ENCODE measurements around the gene GCNT1.
"Not testable (repeated sequence)": the region's sequence is repeated elsewhere in the genome, so short reads cannot be mapped to it uniquely, and the experiment has no call there.

GCNT1 gene

DNA sequence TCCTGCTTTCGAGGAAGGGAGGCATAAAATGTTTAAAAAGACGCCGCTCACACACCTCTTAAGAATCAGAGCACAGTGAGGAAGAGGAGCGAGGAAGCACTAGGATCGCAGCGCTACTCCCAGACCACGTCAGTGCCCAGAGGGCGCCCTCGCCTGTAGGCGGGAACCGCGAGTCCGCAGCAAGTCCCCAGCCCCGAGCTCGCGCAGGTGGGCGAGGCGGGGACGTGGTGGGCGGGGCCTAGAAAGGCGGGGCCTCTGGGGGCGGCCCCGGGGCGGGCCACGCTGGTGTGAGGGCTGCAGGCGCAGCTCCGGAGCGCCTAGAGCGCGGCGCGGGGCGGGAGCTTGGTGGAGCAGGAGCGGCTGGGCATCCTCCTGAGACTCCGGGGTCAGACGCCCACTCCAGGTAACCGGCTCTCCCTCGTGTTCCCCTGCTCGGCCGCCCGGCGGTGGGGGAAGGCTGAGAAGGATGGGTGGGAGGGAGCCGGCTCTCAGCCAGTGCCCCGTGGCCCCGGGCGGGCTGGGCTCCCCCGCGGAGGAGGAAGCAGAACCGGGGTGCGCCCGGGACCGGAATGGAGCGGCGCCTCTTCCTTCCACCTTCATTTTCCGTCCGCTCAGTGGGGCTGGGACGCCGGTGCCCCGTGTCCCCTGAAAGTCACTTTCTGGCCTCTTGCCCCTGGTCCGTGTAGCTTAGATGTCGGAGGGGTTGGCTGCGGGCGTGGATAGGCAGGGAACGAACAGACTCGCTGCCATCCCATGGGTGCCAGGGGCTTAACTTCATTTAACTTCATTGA lies at the start of gene GCNT1:
TSS of gene GCNT1 (plus strand) at position 280 of the 791 bp plus-strand sequence. CDS start 43,200 bp downstream, outside the sequence.
- DNase-seq (ENCODE audit: low read depth in 3 of 3), result peak; percentile 73 to 93 (median 85)

DNA sequence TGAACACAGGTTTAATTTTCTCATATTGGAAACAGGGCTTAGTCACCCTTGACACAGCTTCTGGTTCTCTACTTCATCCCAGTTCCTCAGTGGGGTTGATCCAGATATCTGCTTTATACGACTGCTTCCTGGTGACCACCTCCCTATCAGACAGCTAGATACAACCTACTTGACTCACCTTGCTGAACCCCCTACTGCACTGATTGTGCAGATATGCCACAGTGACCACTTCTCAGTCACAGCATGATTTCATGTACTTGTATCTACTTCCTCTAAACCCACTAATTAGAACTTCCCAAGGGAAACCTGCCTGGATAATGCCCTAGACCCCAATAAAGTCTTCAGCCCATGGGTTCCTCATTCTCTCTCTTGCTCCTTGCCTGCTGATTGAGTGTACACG lies 46.3 kb upstream of the GCNT1 start:
- no peak for DNase-seq (ENCODE audit: low read depth in 3 of 3)

DNA sequence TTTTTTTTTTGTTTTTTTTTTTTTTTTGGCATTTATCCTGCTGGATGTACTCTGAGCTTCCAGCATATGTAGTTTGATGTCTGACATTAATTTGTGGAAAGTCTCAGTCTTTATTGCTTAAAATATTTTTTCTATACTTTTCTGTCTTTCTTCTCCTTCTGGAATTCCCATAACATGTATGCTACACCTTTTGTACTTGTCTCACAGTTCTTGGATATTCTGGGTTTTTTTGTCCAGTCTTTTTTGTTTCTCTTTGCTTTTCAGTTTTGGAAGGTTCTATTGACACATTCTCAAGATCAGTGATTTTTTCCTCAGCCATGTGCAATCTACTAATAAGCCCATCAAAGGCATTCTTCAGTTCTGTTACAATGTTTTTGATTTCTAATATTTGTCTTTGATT lies 45.3 kb upstream of the GCNT1 start:
- no peak for DNase-seq (ENCODE audit: low read depth in 3 of 3)

DNA sequence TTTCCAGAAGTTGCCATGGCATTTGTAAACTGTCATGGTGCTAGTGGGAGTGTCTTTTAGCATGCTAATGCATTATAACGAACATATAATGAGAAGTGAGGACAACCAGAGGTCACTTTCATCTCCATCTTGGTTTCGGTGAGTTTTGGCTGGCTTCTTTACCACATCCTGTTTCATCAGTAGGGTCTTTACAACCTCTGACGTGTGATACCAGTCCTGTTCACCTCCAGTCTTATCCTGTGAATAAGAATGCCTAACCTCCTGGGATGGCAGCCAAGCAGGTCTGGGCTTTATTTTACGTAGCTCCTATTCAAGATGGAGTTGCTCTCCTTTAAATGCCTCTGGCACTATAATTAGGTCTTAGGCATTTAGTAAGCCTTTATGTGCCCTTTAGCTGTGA lies 44.3 kb upstream of the GCNT1 start:
- no peak for DNase-seq (ENCODE audit: low read depth in 3 of 3)

DNA sequence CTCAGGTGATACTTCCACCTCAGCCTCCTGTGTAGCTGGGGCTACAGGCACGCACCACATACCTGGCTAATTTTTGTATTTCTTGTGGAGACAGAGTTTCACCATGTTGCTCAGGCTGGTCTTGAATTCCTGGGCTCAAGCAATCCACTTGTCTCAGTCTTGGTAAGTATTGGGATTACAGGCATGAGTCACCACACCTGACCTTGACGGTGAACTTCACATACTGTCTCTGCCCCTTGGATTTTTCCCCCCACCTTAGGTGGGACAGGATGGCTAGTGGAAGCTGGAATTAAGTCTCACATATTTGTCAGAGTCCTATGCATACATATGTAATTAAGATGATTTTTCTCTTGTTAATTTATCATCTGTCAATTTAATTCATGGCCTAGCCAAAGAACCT lies 43.8 kb upstream of the GCNT1 start:
- DNase-seq (ENCODE audit: low read depth in 3 of 3), result no peak

DNA sequence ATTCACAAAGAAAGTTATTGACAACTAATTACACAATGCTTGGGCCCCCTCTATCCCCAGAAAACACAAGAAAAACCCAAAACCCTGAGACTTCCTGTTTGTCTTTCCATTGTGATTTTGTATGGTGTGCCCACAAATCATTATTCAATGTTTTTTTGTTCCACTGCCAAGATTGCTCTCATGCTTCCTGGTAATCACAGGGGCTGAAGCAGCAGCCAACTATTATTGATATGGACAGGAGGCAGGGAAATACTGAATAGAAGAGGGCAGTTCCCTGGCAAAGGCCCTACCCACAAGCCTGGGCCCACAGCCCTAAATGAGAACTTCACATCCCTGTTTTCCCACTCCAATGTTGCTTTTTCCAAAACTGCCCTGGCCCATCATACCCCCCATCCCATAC lies 43.3 kb upstream of the GCNT1 start:
- no peak for DNase-seq (ENCODE audit: low read depth in 3 of 3)

DNA sequence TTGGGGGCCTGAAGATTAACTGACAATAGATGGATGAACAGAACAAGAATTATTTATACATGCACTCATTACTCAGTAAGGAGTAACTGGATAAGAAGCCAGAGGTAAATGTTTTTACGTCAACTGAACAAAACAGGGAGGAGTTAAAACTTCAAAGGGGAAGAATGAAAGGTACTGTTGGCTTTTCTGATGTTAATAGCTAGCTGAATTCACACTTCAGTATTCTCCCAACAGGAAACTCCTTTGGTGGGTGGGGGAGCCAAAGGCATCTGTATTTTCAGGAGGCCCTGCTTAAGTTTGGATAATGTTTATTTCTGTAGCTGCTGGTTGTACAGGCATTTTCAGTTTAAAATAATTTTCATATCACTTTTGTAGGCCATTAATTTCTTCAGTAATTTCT lies 41.6 kb upstream of the GCNT1 start:
- DNase-seq (ENCODE audit: low read depth in 3 of 3), result no peak

DNA sequence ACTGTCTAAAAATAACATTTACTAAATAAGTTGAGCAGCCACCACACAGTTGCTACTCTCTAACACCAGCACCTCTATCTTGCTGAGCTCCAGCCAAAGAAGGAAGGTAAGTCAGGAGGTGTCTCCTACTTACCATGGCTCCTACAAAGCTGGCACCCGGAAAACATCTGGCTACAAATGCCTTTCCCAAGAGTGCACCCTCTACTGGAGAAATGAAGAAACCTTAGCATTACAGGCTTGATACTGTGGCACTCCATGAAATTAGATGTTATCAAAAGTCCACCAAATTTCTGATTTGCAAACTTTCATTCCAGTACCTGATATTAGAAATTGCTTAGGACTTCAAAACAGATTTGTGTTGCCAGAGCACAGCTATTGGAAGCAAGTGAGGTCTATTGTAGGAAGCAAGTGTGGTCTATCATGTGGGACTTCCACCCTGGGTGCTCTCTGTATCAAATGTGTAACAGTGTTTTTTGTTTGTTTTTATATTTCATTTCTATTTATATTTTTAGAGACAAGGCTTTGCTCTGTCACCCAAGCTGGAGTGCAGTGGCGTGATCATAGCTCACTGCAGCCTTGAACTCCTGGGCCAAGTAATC lies 39.1 kb upstream of the GCNT1 start:
- DNase-seq (ENCODE audit: low read depth in 3 of 3), result no peak

DNA sequence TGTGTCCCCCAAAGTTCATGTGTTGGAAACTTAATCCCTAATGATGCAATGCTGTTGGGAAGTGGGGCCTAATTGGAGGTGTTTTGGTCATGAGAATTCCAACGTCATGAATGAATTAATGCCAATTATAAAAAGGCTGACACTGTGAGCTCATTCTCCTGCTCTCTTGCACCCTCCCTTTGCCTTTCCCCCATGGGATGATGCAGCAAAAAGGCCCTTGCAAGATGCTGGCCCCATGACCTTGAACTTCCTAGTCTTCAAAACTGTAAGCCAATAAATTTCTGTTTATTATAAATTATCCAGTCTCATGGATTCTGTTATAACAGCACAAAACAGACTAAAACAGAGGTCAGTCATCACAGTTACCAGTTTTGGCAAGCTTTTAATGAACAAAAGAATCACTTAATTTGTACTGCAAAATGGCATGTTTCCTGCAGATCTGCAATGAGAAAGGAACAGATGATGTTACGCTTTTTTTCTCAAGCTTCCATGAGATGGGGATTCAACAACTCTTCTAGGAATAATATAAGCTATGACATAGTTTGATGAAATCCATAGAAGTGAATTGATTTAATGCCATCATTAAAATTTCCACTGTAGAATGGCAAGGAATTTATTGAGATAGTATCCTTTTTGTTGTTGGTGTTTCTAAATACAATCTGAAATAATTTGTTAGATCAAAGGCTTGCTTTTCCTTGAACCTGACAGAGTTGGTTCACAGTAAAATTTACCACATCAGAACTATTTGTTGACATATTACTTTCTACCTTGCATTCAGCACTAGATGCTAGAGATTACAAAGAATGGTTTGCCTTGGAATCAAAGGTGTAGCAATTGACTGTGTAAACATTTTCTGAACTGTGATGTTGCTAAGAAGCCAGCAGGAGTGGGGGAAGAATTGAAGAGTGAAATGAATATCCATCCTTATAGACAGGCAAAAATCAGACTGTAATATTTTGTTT lies 35.5 kb upstream of the GCNT1 start:
- DNase-seq (ENCODE audit: low read depth in 3 of 3), result no peak

DNA sequence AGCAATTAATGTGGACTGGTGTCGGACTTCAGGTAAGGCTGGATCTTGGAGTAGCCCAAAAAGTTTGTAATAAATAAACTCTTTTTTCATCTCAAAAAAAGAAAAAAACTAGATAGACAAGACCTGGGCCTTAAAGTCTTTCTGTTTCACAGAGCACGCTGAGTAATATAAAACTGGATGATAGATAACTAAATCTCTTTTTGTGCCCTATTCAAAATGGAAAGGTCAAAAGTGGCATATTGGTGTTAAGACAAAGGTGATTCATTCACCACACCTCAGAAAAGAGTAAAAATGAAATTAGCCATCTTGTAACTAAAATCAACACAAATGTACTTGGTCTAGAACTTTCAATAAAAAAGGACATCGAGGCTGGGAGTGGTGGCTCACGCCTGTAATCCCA lies 34.5 kb upstream of the GCNT1 start:
- no peak for DNase-seq (ENCODE audit: low read depth in 3 of 3)

DNA sequence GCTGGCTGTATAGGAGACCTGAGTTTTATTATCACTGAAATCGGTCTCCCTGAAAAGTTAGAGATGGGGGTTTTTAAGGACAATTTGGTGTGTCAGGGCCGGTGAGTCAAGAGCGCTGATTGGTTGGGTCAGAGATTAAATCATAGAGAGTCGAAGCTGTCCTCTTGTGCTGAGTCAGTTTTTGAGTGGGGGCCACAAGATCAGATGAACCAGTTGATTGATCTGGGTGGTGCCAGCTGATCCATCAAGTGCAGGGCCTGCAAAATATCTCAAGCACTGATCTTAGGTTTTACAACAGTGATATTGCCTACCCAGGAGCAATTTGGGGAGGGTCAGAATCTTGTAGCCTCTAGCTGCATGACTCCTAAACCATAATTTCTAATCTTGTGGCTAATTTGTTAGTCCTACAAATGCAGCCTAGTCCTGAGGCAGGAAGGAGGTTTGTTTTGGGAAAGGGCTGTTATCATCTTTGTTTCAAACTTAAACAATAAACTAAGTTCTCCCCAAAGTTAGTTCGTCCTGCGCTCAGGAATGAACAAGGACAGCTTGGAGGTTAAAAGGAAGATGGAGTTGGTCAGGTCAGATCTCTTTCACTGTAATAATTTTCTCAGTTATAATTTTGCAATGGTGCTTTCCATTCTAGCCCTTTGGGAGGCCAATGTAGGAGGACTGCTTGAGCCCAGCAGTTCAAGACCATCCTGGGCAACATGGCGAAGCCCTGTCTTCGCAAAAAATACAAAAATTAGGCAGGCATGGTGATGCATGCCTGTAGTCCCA lies 33.1 kb upstream of the GCNT1 start:
- DNase-seq (ENCODE audit: low read depth in 3 of 3), result no peak

DNA sequence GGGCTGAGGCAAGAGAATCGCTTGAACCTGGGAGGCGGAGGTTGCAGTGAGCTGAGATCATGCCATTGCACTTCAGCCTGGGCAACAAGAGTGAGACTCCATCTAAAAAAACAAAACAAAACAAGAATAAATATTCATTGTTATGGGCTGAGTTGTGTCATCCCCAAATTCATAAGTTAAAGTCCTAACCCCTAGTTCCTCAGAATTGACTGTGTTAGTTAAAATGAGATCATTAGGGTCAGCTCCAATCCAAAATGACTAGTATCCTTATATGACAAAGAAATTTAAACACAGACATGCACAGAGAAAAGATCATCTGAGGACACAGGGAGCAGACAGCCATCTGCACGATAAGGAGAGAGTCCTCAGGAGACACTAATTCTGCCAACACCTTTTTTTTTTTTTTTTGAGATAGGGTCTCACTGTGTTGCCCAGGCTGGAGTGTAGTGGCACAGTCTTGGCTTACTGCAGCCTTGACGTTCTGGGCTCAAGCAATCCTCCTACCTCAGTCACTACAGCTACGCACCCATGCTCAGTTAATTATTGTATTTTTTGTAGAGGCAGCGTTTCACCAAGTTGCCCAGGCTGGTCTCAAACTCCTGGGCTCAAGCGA lies 32.1 kb upstream of the GCNT1 start:
- DNase-seq (ENCODE audit: low read depth in 3 of 3), result no peak

DNA sequence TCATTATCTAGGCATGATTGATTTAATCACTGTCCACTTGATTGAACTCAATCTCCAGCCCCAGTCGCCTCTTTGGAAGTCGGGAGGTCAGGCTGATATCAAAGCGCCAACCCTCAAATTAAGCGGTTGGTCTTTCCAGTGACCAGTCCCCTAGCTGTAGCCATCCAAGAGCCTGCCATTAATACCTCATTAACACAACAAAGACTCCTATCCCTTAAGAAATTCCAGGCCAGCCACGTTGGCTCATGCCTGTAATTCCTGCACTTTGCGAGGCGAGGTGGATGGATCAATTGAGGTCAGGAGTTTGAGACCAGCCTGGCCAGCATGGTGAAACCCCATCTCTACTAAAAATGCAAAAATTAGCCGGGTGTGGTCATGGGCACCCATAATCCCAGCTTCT lies 27.4 kb upstream of the GCNT1 start:
- no peak for DNase-seq (ENCODE audit: low read depth in 3 of 3)

DNA sequence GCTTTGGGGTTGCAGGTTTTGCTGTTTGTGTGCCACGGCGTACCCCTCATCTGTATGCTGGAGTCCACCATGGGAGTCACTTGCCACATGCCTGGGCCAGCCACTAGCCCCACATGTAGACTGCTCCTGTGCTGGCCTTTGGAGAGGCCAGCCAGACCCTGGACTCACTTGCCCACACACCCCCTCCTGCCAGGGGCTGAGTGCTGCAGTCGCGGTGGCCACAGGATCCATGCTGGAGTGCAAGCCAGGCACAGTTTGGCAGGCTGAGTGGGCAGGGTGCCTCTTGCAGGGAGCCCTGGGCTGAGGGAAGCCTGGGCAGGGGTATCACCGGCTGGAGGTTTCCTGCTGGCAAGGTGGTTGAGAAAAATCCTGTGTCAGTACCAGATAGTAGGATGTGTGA lies 25.6 kb upstream of the GCNT1 start:
- no peak for DNase-seq (ENCODE audit: low read depth in 3 of 3)

DNA sequence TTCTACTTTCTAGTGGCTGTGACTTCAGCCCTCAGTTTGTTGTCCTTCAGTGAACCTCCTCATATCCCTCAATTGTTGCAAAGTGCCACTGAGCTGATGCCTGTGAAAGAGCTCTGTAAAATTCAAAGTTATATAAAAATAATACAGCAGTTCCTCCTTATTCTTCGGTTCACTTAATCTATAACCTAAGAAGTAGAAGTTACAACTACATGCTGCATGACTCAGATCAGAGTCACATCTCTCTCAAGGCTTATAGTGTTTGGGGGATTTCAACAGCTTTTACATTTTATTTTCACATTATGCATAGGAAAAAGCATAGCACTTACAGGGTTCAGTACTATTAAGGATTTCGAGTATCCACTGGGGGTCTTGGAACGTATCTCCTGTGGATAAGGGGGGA lies 25.1 kb upstream of the GCNT1 start:
- no peak for DNase-seq (ENCODE audit: low read depth in 3 of 3)

DNA sequence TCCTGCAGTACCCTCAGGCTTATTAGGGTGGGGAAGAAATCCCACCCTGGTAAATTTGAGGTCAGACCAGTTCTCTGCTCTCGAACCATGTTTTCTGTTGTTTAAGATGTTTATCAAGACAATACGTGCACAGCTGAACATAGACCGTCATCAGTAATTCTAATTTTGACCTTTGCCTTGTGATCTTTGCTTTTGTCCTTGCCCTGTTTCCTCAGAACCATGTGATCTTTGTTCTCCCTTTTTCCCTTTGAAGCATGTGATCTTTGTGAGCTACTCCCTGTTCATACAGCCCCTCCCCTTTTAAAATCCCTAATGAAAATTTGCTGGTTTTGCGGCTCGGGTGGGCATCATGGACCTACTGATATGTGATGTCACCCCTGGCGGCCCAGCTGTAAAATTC lies 24.1 kb upstream of the GCNT1 start:
- DNase-seq (ENCODE audit: low read depth in 3 of 3), result not testable (repeated sequence)

DNA sequence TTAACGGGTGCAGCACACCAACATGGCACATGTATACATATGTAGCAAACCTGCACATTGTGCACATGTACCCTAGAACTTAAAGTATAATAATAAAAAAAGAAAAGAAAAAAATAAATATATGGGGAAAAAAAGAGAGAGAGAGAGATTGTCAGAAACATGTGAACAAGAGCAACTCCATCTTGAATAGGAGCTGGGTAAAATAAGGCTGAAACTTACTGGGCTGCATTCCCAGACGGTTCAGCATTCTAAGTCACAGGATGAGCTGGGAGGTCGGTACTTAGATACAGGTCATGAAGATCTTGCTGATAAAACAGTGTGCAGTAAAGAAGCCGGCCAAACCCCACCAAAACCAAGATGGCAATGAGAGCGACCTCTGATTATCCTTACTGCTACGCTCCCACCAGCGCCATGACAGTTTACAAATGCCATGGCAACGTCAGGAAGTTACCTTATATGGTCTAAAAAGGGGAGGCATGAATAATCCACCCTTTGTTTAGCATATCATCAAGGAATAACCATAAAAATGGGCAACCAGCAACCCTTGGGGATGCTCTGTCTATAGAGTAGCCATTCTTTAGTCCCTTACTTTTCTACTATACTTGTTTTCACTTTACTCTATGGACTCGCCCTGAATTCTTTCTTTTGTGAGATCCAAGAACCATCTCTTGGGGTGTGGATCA lies 21.8 kb upstream of the GCNT1 start:
- not testable (repeated sequence) for DNase-seq (ENCODE audit: low read depth in 3 of 3)

DNA sequence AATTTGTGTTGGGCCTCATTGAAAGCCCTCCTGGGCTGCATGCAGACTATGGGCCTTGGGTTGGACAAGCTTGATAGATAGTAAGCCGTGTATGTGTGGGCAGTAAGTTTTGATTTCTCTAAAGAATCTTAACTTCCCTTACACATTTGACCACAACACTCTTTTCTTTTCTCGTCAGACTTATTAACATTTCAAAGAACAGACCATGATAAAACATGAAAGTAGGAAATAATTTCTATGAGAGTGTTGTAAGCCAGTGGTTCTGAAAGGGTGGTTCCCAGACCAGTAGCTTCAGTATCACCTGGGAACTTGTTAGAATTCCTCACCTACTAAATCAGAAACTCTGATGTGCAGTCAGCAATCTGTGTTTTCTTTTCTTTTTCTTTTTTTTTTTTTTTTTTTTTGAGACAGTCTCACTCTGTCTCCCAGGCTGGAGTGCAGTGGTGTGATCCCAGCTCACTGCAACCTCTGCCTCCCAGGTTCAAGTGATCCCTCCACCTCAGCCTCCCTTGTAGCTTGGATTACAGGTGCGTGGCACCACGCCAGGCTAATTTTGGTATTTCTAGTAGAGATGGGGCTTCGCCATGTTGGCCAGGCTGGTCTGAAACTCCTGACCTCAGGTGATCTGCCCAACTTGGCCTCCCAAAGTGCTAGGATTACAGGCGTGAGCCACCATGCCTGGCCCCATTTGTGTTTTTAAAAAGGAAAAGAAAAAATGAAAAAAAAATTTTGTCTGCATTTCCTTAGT lies 20.0 kb upstream of the GCNT1 start:
- peak in 1 of 3 experiments; percentile 15 for DNase-seq (ENCODE audit: low read depth in 3 of 3)

DNA sequence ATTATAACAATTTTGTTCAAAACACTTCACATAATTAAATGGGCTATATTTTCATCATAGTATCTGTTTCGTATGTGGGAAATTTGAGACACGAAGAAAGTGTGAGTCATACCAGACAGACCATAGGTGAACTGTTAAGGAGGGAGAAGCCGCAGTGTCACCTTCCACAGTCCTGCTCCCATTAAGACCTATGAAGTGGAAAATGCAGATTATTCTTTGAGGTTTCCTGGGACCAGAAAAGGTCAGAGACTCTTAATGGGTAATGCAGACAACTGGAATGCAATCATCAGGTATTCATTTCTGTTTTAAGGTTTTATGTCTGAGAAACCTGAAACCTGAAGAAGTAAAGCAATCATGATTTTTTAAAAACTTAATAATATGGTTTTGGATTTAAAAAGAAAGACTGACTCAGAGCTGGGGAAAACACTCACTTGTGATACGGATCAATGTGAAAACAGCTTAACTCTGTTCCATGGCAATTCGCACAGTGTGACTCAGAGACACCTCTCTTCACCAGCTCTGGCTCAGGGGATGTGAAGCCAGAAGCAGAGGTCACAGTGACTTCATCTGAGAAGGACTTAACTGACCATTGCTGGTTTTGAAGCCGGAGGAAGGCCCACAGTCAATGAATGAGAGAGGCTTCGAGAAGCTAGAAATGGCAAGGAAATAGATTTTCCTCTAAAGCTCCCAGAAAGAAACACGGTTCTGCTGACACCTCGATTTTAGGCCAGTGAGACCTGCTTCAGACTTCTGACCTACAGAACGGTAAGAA lies 17.2 kb upstream of the GCNT1 start:
- DNase-seq (ENCODE audit: low read depth in 3 of 3), result peak in 2 of 3 experiments; percentile 31 to 35
